Central memory CD8-positive, alpha-beta T cell (primary cell): ENCODE data around the gene CYB561.
A peak's percentile ranks its signal among the peaks of the same experiment; 100 is the strongest.

Source experiments
- ATAC-seq: fragments of 150-1000 bp; cut with Tn5 transposase; replicated peaks from 2 replicates; pipeline ENCODE4 v1.10.0; 2022; ENCODE audit warnings: mild to moderate bottlenecking, moderate FRiP score, moderate number of reproducible peaks; ENCODE audit not compliant: poor library complexity, severe bottlenecking; ENCODE audit errors: extremely low read depth
- DNase-seq, 2 donors: peaks; one replicate each; pipeline ENCODE4 v3.0.0; 2021; ENCODE audit warnings: low spot score in 2 of 2
- H3K27ac Mint-ChIP-seq: one replicate; pipeline ENCODE4 v1.8.0; 2022; ENCODE audit warnings: low read depth, mild to moderate bottlenecking, moderate library complexity, mixed read lengths
- H3K27me3 Mint-ChIP-seq: one replicate; pipeline ENCODE4 v1.8.0; 2022; ENCODE audit warnings: mixed read lengths
- H3K36me3 Mint-ChIP-seq: one replicate; pipeline ENCODE4 v1.8.0; 2022; ENCODE audit warnings: mild to moderate bottlenecking, moderate library complexity, mixed read lengths; ENCODE audit not compliant: insufficient read depth
- H3K4me1 Mint-ChIP-seq: one replicate; pipeline ENCODE4 v1.8.0; 2022; ENCODE audit warnings: mixed read lengths
- H3K4me3 Mint-ChIP-seq: one replicate; pipeline ENCODE4 v1.8.0; 2022; ENCODE audit warnings: mild to moderate bottlenecking, moderate library complexity, mixed read lengths
- H3K9me3 Mint-ChIP-seq: one replicate; pipeline ENCODE4 v1.8.0; 2022; ENCODE audit warnings: mixed read lengths

Gene CYB561

DNA sequence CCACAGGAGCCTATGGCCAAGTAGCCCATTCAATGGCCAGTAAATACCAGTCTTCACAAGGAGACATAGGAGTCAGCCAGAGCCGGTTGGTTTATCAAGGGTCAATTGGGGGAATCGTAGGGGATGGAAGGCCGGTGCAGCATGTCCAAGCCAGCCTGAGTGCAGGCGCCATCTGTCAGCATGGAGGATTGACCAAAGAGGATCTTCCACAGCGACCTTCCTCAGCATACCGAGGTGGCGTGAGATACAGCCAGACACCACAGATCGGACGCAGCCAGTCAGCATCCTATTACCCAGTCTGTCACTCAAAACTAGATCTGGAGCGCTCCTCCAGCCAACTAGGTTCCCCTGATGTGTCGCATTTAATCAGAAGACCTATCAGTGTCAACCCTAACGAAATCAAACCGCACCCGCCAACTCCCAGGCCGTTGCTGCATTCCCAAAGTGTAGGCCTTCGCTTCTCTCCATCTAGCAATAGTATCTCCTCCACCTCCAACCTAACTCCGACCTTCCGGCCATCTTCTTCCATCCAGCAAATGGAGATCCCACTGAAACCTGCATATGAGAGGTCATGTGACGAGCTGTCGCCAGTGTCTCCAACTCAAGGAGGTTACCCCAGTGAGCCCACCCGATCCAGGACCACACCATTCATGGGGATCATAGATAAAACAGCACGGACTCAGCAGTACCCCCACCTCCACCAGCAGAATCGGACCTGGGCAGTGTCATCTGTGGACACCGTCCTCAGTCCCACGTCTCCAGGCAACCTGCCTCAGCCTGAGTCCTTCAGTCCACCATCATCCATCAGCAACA, 25.0 kb downstream of the CYB561 start:
- Mint-ChIP-seq H3K27me3 (no peaks in the 10 kb centered on the region), H3K9me3 (no peaks in the 10 kb centered on the region), H3K27ac (no peak overlapping the region), H3K4me1 (peaks cover 16% of the 10 kb centered on the region), H3K36me3 (peaks cover 2% of the 10 kb centered on the region), H3K4me3 (no peak overlapping the region)
- no peak for DNase-seq
- ATAC-seq = no peak

GRCh38 chr17:63419949-63420867, 25.9 kb downstream of the CYB561 start:
- Mint-ChIP-seq H3K27me3 (no peaks in the 10 kb centered on the region), H3K9me3 (no peaks in the 10 kb centered on the region), H3K36me3 (peaks cover 2% of the 10 kb centered on the region), H3K4me1 (peaks cover 9% of the 10 kb centered on the region), H3K27ac (no peak overlapping the region), H3K4me3 (no peak overlapping the region)
- ATAC-seq (peak; percentile 64), DNase-seq (no peak)

DNA sequence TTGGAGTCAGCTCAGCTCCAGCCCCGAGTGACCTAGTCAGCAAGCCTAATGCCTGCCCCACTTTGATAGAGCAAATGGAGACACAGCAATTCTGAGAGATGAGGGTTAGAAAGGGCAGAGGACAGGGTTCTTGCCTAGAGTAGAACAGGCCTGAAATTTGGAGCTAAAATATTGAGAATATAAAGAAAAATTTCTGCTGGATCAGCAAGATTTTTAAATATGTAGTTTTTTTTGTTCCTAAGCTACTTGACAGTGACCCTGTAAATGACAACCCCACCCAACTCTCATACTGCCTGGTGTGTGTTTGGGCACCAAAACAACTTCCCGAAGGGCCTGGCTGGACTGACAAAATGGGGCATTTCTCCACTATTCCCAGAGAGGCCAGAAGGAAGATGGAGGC, 26.7 kb downstream of the CYB561 start:
- H3K27ac Mint-ChIP-seq = no peak overlapping the region
- ATAC-seq = no peak

GRCh38 chr17:63418540-63418939, 27.6 kb downstream of the CYB561 start:
- Mint-ChIP-seq H3K27me3 (no peaks in the 10 kb centered on the region), H3K4me3 (no peak overlapping the region), H3K27ac (no peak overlapping the region), H3K9me3 (no peaks in the 10 kb centered on the region), H3K36me3 (peaks cover 2% of the 10 kb centered on the region), H3K4me1 (peaks cover 9% of the 10 kb centered on the region)
- DNase-seq (no peak), ATAC-seq (no peak)

More for the DNA sequence above, 26.7 kb downstream of the CYB561 start:
- peaks cover 9% of the 10 kb centered on the region for H3K4me1 Mint-ChIP-seq
- no peak overlapping the region for H3K4me3 Mint-ChIP-seq
- H3K9me3 Mint-ChIP-seq = no peaks in the 10 kb centered on the region
- H3K27me3 Mint-ChIP-seq = no peaks in the 10 kb centered on the region
- H3K36me3 Mint-ChIP-seq = peaks cover 2% of the 10 kb centered on the region
- DNase-seq = no peak

- no peak for ATAC-seq
- Mint-ChIP-seq H3K4me1 (no peaks in the 10 kb centered on the region), H3K4me3 (no peak overlapping the region), H3K9me3 (no peaks in the 10 kb centered on the region), H3K27me3 (no peaks in the 10 kb centered on the region), H3K27ac (no peak overlapping the region), H3K36me3 (peaks cover 4% of the 10 kb centered on the region)
- DNase-seq = no peak
Measured at GRCh38 chr17:63414222-63414621, 31.9 kb downstream of the CYB561 start.

DNA sequence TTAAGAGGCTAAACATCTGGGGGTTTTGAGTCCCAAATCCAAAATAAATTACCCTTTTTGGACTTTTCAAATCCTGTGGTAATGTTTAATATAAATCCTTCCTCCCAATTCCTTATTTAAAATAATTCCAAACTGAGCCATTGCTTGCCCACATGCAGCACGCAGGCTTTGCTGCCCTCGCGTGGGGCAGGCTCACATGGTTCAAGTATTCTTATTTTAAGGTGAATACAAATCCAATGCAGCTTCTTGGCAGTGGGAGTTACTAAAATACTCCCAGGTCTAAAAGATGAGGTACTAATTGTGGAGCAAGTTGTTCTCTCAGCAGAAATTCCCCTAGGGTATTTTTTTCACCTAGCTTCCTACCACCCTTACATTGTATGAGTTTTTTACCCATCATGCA, 33.0 kb downstream of the CYB561 start:
- Mint-ChIP-seq H3K27ac (no peak overlapping the region), H3K27me3 (no peaks in the 10 kb centered on the region), H3K4me3 (no peak overlapping the region), H3K9me3 (no peaks in the 10 kb centered on the region), H3K4me1 (no peaks in the 10 kb centered on the region), H3K36me3 (peaks cover 4% of the 10 kb centered on the region)
- DNase-seq = no peak
- no peak for ATAC-seq

DNA sequence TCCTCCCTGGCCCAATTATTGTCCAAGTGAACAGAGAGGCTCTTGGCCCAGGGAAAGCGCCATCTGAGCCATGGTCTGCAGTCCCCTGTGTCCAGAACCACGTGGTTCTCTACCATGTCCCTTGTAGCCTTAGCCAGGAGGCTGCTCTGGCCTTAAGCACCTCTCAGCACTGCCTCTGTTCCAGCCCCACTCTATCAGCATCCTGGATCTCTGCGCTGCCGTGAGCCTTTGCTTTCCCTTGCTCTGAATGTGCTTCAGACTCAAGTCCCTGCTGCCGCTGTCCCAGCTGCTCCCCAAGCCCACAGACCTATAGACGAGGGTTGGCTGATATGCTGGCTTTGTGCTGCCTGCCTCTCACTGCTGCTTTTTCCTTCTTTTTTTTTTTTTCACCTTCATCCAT, 33.9 kb downstream of the CYB561 start:
- H3K4me1 Mint-ChIP-seq = no peaks in the 10 kb centered on the region
- no peak for DNase-seq
- ATAC-seq = no peak
- H3K36me3 Mint-ChIP-seq = peaks cover 4% of the 10 kb centered on the region
- no peaks in the 10 kb centered on the region for H3K27me3 Mint-ChIP-seq
- H3K4me3 Mint-ChIP-seq = no peak overlapping the region
- peak overlapping the region; percentile 91 for H3K27ac Mint-ChIP-seq
- H3K9me3 Mint-ChIP-seq = no peaks in the 10 kb centered on the region

DNA sequence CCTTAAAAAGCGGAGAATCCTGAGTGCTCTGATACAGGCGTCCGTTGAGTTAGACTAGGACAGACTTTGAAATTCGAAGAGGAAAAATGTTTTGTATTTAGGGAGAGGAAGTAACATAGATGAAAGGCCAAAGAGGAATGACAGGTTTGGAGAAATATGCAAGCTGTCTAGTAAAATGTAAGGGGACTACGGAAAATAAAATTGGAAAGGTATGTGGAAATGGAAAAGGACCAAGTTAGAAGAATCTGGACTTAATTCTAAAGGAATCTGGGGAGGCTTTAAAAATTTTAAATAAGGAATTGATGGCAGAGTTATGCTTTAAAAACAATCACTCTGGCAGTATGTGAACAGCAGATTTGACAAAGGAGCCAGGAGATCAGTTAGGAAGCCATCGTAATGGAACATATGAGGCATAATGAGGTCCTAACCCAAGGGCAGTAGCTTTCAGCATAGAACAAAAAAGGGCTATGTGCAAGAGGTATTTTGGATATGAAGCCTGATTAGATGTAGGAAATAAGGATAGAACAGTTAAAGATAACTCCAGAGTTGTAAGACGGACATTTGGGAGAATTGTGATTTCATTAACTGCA, 38.3 kb downstream of the CYB561 start:
- no peak overlapping the region for H3K4me3 Mint-ChIP-seq
- no peaks in the 10 kb centered on the region for H3K27me3 Mint-ChIP-seq
- H3K27ac Mint-ChIP-seq = no peak overlapping the region
- no peaks in the 10 kb centered on the region for H3K9me3 Mint-ChIP-seq
- ATAC-seq (no peak), DNase-seq (no peak)
- H3K36me3 Mint-ChIP-seq = peaks cover 4% of the 10 kb centered on the region
- H3K4me1 Mint-ChIP-seq = peaks cover 5% of the 10 kb centered on the region

- Mint-ChIP-seq H3K27me3 (no peaks in the 10 kb centered on the region), H3K4me3 (no peak overlapping the region), H3K4me1 (peaks cover 5% of the 10 kb centered on the region), H3K9me3 (no peaks in the 10 kb centered on the region), H3K27ac (no peak overlapping the region), H3K36me3 (peaks cover 4% of the 10 kb centered on the region)
- ATAC-seq (peak; percentile 75), DNase-seq (peak; percentile 38 to 48)
Measured at GRCh38 chr17:63406689-63407330, 39.3 kb downstream of the CYB561 start.

DNA sequence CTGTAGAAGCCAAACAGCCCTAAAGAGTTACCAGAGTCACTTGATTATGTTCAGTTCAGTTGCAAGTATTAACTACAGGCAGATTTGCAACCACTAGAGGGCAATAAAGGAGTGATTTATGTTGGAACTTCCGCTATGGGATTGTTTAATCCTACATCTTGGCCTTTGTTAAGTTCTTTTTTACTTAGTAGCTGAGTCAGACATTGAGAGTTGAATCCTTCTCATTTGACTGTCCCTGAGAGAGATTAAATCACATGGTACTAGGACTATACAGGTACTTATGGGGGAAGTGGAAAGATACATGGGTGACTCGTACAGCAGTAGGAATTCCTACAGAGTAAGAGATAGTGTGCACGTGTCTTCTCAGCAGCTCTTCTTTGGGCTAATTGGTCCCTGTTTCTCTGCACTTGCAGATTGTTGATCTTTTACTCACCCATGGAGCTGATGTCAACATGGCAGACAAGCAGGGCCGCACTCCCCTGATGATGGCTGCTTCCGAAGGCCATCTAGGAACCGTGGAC, 40.3 kb downstream of the CYB561 start:
- ATAC-seq (no peak), DNase-seq (no peak)
- Mint-ChIP-seq H3K9me3 (no peaks in the 10 kb centered on the region), H3K27me3 (no peaks in the 10 kb centered on the region), H3K36me3 (peaks cover under 1% of the 10 kb centered on the region), H3K4me1 (peaks cover 5% of the 10 kb centered on the region), H3K4me3 (no peak overlapping the region), H3K27ac (no peak overlapping the region)

DNA sequence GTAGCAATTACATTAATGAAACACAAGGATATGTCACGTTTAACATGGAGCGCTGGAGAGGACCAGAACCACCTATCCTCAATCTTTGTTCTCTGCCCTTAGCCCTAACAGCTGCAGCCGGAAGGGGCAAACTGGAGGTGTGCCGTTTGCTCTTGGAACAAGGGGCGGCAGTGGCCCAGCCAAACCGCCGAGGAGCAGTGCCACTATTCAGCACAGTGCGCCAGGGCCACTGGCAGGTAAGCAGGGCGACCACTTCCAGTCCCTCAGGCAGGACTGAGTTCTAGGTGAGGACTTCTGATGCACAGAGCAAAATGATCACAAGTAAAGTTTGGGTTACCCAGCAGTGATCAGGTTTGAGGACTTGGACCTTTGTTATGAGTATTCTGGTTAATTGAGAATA, 41.1 kb downstream of the CYB561 start:
- Mint-ChIP-seq H3K36me3 (no peaks in the 10 kb centered on the region), H3K27me3 (no peaks in the 10 kb centered on the region), H3K9me3 (no peaks in the 10 kb centered on the region), H3K4me1 (peaks cover 5% of the 10 kb centered on the region), H3K27ac (no peak overlapping the region), H3K4me3 (no peak overlapping the region)
- ATAC-seq (no peak), DNase-seq (no peak)
